Small intestine (tissue), 7 donors: ENCODE measurements around the gene PEX14. TPM values are rescaled to one million over a fixed set of nuclear protein-coding genes. Genes with fewer than 3 reads are reported as not detected.

Experiments used
- DNase-seq, 2 donors: peaks; one replicate each; pipeline versions ENCODE4 v3.0.0 to v3.0.0-alpha.2; 2013
- FAIRE-seq: peaks from 2 replicates; lab custom pipeline; 2012; peaks lifted over from hg19 to GRCh38; lab: Jason Lieb, UNC
- H3K27ac ChIP-seq, 3 donors: one replicate each; pipeline ENCODE4 v1.5.1; 2013; ENCODE audit warnings: low read length in 2 of 3, mild to moderate bottlenecking in 2 of 3, control low read depth in 1 of 3, inconsistent platforms in 1 of 3, low read depth in 1 of 3, moderate library complexity in 1 of 3
- H3K27me3 ChIP-seq, 3 donors: one replicate each; pipeline ENCODE4 v1.6.1; 2013; ENCODE audit warnings: low read length in 3 of 3, inconsistent platforms in 1 of 3; ENCODE audit not compliant: control insufficient read depth in 3 of 3, insufficient read depth in 3 of 3
- H3K36me3 ChIP-seq, 3 donors: one replicate each; pipeline ENCODE4 v1.6.1; 2013; ENCODE audit warnings: low read length in 3 of 3, inconsistent platforms in 1 of 3, low read depth in 1 of 3, mild to moderate bottlenecking in 1 of 3, moderate library complexity in 1 of 3; ENCODE audit not compliant: control insufficient read depth in 3 of 3, insufficient read depth in 2 of 3
- H3K4me1 ChIP-seq, 3 donors: one replicate each; pipeline ENCODE4 v1.6.1; 2013; ENCODE audit warnings: low read length in 2 of 3, inconsistent platforms in 1 of 3, low read depth in 1 of 3, mild to moderate bottlenecking in 1 of 3, moderate library complexity in 1 of 3; ENCODE audit not compliant: control insufficient read depth in 3 of 3, insufficient read depth in 2 of 3
- H3K4me3 ChIP-seq, 3 donors: one replicate each; pipeline ENCODE4 v1.5.1; 2013; ENCODE audit warnings: low read length in 3 of 3, control low read depth in 1 of 3, inconsistent platforms in 1 of 3, low read depth in 1 of 3, mild to moderate bottlenecking in 1 of 3, moderate library complexity in 1 of 3
- H3K9me3 ChIP-seq, 2 donors: one replicate each; pipeline ENCODE4 v1.6.1; 2013; ENCODE audit warnings: low read depth in 1 of 2, low read length in 1 of 2; ENCODE audit not compliant: control insufficient read depth in 2 of 2, insufficient read depth in 1 of 2
- WGBS, 3 donors: extraction: QIAGEN DNeasy Blood & Tissue Kit; methylation state at CpG; one replicate each; pipeline ENCODE4 v1.1.7; 2013; 5-methylcytosine and 5-hydroxymethylcytosine counted together
- polyA plus RNA-seq, 4 donors: library from polyadenylated mRNA; stranded (reverse) in 3 of 4; unstranded in 1 of 4; fragments of 200-250 nt in 3 of 4; fragments of 120-200 nt in 1 of 4; gene quantifications; one replicate each; pipeline versions ENCODE4 v1.2.1 to v1.2.3, GENCODE V29; 2013
- donor health status: healthy with polysubstance abuse.
- donor health status: control.
- donor health status: control.
- donor health status: Bipolar disorder and iron deficiency.
- donor health status: healthy.

PEX14 gene
- polyA plus RNA-seq, 4 donors, result 15.9 to 26.9 (median 24.7) TPM

GRCh38 chr1:10613861-10614260 lies 139.1 kb downstream of the PEX14 start:
- Histone ChIP-seq H3K9me3 (no peaks in the 10 kb centered on the region), H3K4me3 (no peak overlapping the region), H3K27ac (no peak overlapping the region), H3K4me1 (no peaks in the 10 kb centered on the region), H3K27me3 (no peaks in the 10 kb centered on the region), H3K36me3 (peaks cover 0 to 56% (median 2%) of the 10 kb centered on the region in 3 donors)
- DNase-seq, result no peak
- no peak for FAIRE-seq
- 91 to 95% (median 94%) methylated on average over 8 of the region's 8 CpGs for WGBS, 3 donors

GRCh38 chr1:10614377-10615225 lies 139.9 kb downstream of the PEX14 start:
- Histone ChIP-seq H3K9me3 (no peaks in the 10 kb centered on the region), H3K27me3 (no peaks in the 10 kb centered on the region), H3K4me1 (no peaks in the 10 kb centered on the region), H3K27ac (no peak overlapping the region), H3K4me3 (no peak overlapping the region), H3K36me3 (peaks cover 0 to 61% (median 2%) of the 10 kb centered on the region in 3 donors)
- WGBS, 3 donors, result 92 to 94% (median 93%) methylated on average over 18 of the region's 18 CpGs
- FAIRE-seq (no peak), DNase-seq (no peak)

GRCh38 chr1:10615332-10615731 lies 140.6 kb downstream of the PEX14 start:
- DNase-seq (no peak), FAIRE-seq (no peak)
- 87 to 94% (median 93%) methylated on average over 13 of the region's 13 CpGs for WGBS, 3 donors
- Histone ChIP-seq H3K4me3 (no peak overlapping the region), H3K36me3 (peaks cover 0 to 62% (median 2%) of the 10 kb centered on the region in 3 donors), H3K27ac (no peak overlapping the region), H3K9me3 (no peaks in the 10 kb centered on the region), H3K4me1 (no peaks in the 10 kb centered on the region), H3K27me3 (no peaks in the 10 kb centered on the region)

- H3K9me3 ChIP-seq, result no peaks in the 10 kb centered on the region
- WGBS, 3 donors, result 93 to 94% (median 93%) methylated on average over 27 of the region's 27 CpGs
- no peak overlapping the region for H3K27ac ChIP-seq
- DNase-seq (no peak), FAIRE-seq (no peak)
- no peaks in the 10 kb centered on the region for H3K27me3 ChIP-seq
- H3K36me3 ChIP-seq, result peaks cover 0 to 68% (median 2%) of the 10 kb centered on the region in 3 donors
- no peaks in the 10 kb centered on the region for H3K4me1 ChIP-seq
- no peak overlapping the region for H3K4me3 ChIP-seq
Observed at GRCh38 chr1:10615932-10616671, 141.4 kb downstream of the PEX14 start.

- Histone ChIP-seq H3K36me3 (peaks cover 0 to 73% (median 2%) of the 10 kb centered on the region in 3 donors), H3K9me3 (no peaks in the 10 kb centered on the region), H3K4me3 (no peak overlapping the region), H3K4me1 (no peaks in the 10 kb centered on the region), H3K27ac (no peak overlapping the region), H3K27me3 (no peaks in the 10 kb centered on the region)
- no peak for FAIRE-seq
- DNase-seq, result no peak
- 96 to 98% (median 97%) methylated on average over 15 of the region's 15 CpGs for WGBS, 3 donors
Observed at GRCh38 chr1:10616696-10617095, 141.9 kb downstream of the PEX14 start.

GRCh38 chr1:10617318-10617717 lies 142.6 kb downstream of the PEX14 start:
- peaks cover 0 to 79% (median 2%) of the 10 kb centered on the region in 3 donors for H3K36me3 ChIP-seq
- H3K4me1 ChIP-seq, result no peaks in the 10 kb centered on the region
- no peak for FAIRE-seq
- H3K27me3 ChIP-seq, result no peaks in the 10 kb centered on the region
- H3K4me3 ChIP-seq, result no peak overlapping the region
- WGBS, 3 donors, result 92 to 95% (median 94%) methylated on average over 5 of the region's 5 CpGs
- no peak overlapping the region for H3K27ac ChIP-seq
- no peak for DNase-seq
- H3K9me3 ChIP-seq, result no peaks in the 10 kb centered on the region

- no peaks in the 10 kb centered on the region for H3K9me3 ChIP-seq
- FAIRE-seq, result no peak
- H3K4me1 ChIP-seq, result no peaks in the 10 kb centered on the region
- H3K4me3 ChIP-seq, result no peak overlapping the region
- H3K27me3 ChIP-seq, result no peaks in the 10 kb centered on the region
- H3K27ac ChIP-seq, result no peak overlapping the region
- H3K36me3 ChIP-seq, result peaks cover 0 to 78% (median 4%) of the 10 kb centered on the region in 3 donors
- no peak for DNase-seq
- WGBS, 3 donors, result 95 to 98% (median 97%) methylated on average over 23 of the region's 23 CpGs
Observed at GRCh38 chr1:10617931-10618885, 143.5 kb downstream of the PEX14 start.

GRCh38 chr1:10620776-10621175 lies 146.0 kb downstream of the PEX14 start:
- Histone ChIP-seq H3K4me3 (no peak overlapping the region), H3K27me3 (no peaks in the 10 kb centered on the region), H3K27ac (no peak overlapping the region), H3K9me3 (no peaks in the 10 kb centered on the region), H3K36me3 (peaks cover 0 to 84% (median 6%) of the 10 kb centered on the region in 3 donors), H3K4me1 (peaks cover 0 to 3% (median 0%) of the 10 kb centered on the region in 3 donors)
- DNase-seq, result no peak
- 94 to 95% (median 94%) methylated on average over 12 of the region's 12 CpGs for WGBS, 3 donors
- no peak for FAIRE-seq
